Endothelial cell of umbilical vein (primary cell): Measurements from ENCODE around the gene FADS2. TPM values are rescaled to one million over a fixed set of nuclear protein-coding genes. Genes with fewer than 3 reads are reported as not detected.

Experiments
- BruUV-seq: library from RNA; stranded (reverse); fragments of 400-500 nt; replicated peaks from 2 replicates; lab custom pipeline; 2021; lab: Mats Ljungman, UMichigan
- CTCF ChIA-PET: fragments of 300-600, 350-600 bp; sonication (Branson Sonifier 250); formaldehyde crosslinking; loops from one replicate; lab custom pipeline; 2021; ENCODE audit warnings: antibody characterized with exemption, inconsistent platforms; lab: Charles Lee
- POLR2A ChIA-PET: fragments of 300-600, 350-600 bp; sonication (Branson Sonifier 250); formaldehyde crosslinking; loops from one replicate; lab custom pipeline; 2021; ENCODE audit warnings: antibody characterized with exemption, inconsistent platforms; lab: Charles Lee
- DNase-seq: peaks from one replicate; pipeline ENCODE4 v3.0.0-alpha.2; 2011; ENCODE audit warnings: low read depth, low spot score
- FAIRE-seq: peaks from 2 replicates; lab custom pipeline; 2011; peaks lifted over from hg19 to GRCh38; lab: Jason Lieb, UNC
- H2AFZ ChIP-seq: 2 replicates; pipeline ENCODE4 v1.6.0; 2012; ENCODE audit warnings: low read depth, low read length, control low read depth, inconsistent platforms
- H3K27ac ChIP-seq: 2 replicates; pipeline ENCODE4 v1.5.1; 2011; ENCODE audit warnings: low read depth, mild to moderate bottlenecking, control low read depth, low read length, moderate library complexity; ENCODE audit not compliant: insufficient read depth
- H3K27me3 ChIP-seq, 2 experiments: 2 replicates each; pipeline versions ENCODE4 v1.6.0 to v1.6.1; 2011; ENCODE audit warnings: low read length in 2 of 2, mixed read lengths in 1 of 2; ENCODE audit not compliant: control insufficient read depth in 2 of 2, insufficient read depth in 2 of 2
- H3K36me3 ChIP-seq, 2 experiments: 2 replicates in 1 of 2; 3 replicates in 1 of 2; pipeline ENCODE4 v1.5.1; 2011; ENCODE audit warnings: low read length in 2 of 2, mild to moderate bottlenecking in 1 of 2, moderate library complexity in 1 of 2; ENCODE audit not compliant: control insufficient read depth in 2 of 2, insufficient read depth in 2 of 2; ENCODE audit errors: extremely low read depth in 1 of 2
- H3K4me1 ChIP-seq: 3 replicates; pipeline ENCODE4 v1.5.1; 2011; ENCODE audit warnings: mild to moderate bottlenecking, low read length; ENCODE audit not compliant: control insufficient read depth, insufficient read depth; ENCODE audit errors: extremely low read depth
- H3K4me2 ChIP-seq: 2 replicates; pipeline ENCODE4 v1.6.1; 2011; ENCODE audit warnings: low read length, control low read depth, mixed read lengths; ENCODE audit not compliant: insufficient read depth
- H3K4me3 ChIP-seq, 3 experiments: fragments of 200-600 bp in 1 of 3; sonication (generic), shearing (Covaris generic) in 1 of 3; replicated peaks in 1 of 3; 2 replicates each; pipeline ENCODE4 v1.5.1; 2011 to 2016; ENCODE audit warnings: control low read depth in 3 of 3, low read length in 3 of 3, mild to moderate bottlenecking in 2 of 3, inconsistent platforms in 1 of 3, low read depth in 1 of 3, moderate library complexity in 1 of 3; ENCODE audit not compliant: insufficient read depth in 1 of 3
- H3K79me2 ChIP-seq: 2 replicates; pipeline ENCODE4 v1.6.0; 2012; ENCODE audit warnings: low read length, inconsistent platforms; ENCODE audit not compliant: control insufficient read depth, insufficient read depth
- H3K9ac ChIP-seq: replicated peaks from 2 replicates; pipeline ENCODE3; 2011; ENCODE audit warnings: low read length, control low read depth; ENCODE audit not compliant: insufficient read depth; ENCODE audit errors: extremely low read depth
- H3K9me1 ChIP-seq: replicated peaks from 3 replicates; pipeline ENCODE4 v1.6.0; 2011; ENCODE audit warnings: mild to moderate bottlenecking, low read length; ENCODE audit not compliant: control insufficient read depth, insufficient read depth; ENCODE audit errors: extremely low read depth
- H3K9me3 ChIP-seq: replicated peaks from 2 replicates; pipeline ENCODE4 v1.5.1; 2012; ENCODE audit warnings: low read length, inconsistent platforms; ENCODE audit not compliant: control insufficient read depth, insufficient read depth
- H4K20me1 ChIP-seq: replicated peaks from 2 replicates; pipeline ENCODE3; 2011; ENCODE audit warnings: mild to moderate bottlenecking, low read length; ENCODE audit not compliant: control insufficient read depth, insufficient read depth; ENCODE audit errors: extremely low read depth
- MAX ChIP-seq: IDR thresholded peaks from 2 replicates; pipeline ENCODE4 v1.6.1; 2011; ENCODE audit not compliant: insufficient read depth, insufficient read length
- MYC ChIP-seq: IDR thresholded peaks from one replicate; pipeline ENCODE4 v1.6.1; 2011; ENCODE audit warnings: mild to moderate bottlenecking, low read depth, low read length
- POLR2A ChIP-seq: IDR thresholded peaks from 2 replicates; pipeline ENCODE4 v1.6.1; 2012; ENCODE audit warnings: low read depth, mild to moderate bottlenecking, control low read depth, low read length
- dilution Hi-C: fragments of 300-500 bp; cut with MboI; formaldehyde crosslinking; loops from one replicate; pipeline ENCODE4 v1.15.0; 2019; ENCODE audit warnings: low sequenced_read_pairs; ENCODE audit not compliant: extremely low pct_ligation_motif_present
- intact Hi-C: fragments of 100-400 bp; cut with micrococcal nuclease; formaldehyde crosslinking; loops from one replicate; pipeline ENCODE4 v1.10.0; 2022
- polyA plus RNA-seq, 4 experiments: library from polyadenylated mRNA; depleted of rRNA in 3 of 4; stranded (reverse) in 3 of 4; unstranded in 1 of 4; fragments of >200 nt; gene quantifications; 2 replicates each; pipeline versions ENCODE4 v1.2.1 to v1.2.3, GENCODE V29; 2011 to 2012; ENCODE audit warnings: missing spikeins in 1 of 4
- total RNA-seq: library from RNA; stranded (reverse); gene quantifications from 2 replicates; pipeline ENCODE4 v1.2.3, GENCODE V29; 2021

FADS2 gene
- total and polyA plus RNA-seq, 2 donors (not counting 3 experiments of a cell fraction or from before 2014, with no cell fraction given), result 668 to 898 TPM

- no peaks in the 10 kb centered on the region for H3K9me3 ChIP-seq
- H3K27ac ChIP-seq, result no peak overlapping the region
- no TSS peak for BruUV-seq
- intact Hi-C loops, result no loop called here
- dilution Hi-C loops, result no loop called here
- no peaks in the 10 kb centered on the region for H3K9me1 ChIP-seq
- no peak overlapping the region for H3K4me2 ChIP-seq
- H3K36me3 ChIP-seq, result no peaks in the 10 kb centered on the region
- CTCF ChIA-PET, result interaction anchor here (1.2 to 16.0 kb wide), 7 partner anchors 16 to 205 kb away, joined by 3 to 416 read pairs (median 127); no protein-coding TSS in a partner anchor
- no peak for TF ChIP-seq MYC
- no peak for TF ChIP-seq POLR2A
- TF ChIP-seq MAX, result no peak
- H3K9ac ChIP-seq, result no peak overlapping the region
- DNase-seq, result no peak
- FAIRE-seq, result no peak
- no peaks in the 10 kb centered on the region for H3K79me2 ChIP-seq
- H3K4me1 ChIP-seq, result no peaks in the 10 kb centered on the region
- no peaks in the 10 kb centered on the region for H3K27me3 ChIP-seq
- POLR2A ChIA-PET, result no interaction called here
- no peak overlapping the region for H2AFZ ChIP-seq
- H4K20me1 ChIP-seq, result no peaks in the 10 kb centered on the region
- H3K4me3 ChIP-seq, result no peak overlapping the region
Measured at GRCh38 chr11:61903845-61904244, 75.7 kb downstream of the FADS2 start.

GRCh38 chr11:61904539-61905048, 76.5 kb downstream of the FADS2 start:
- POLR2A ChIA-PET, result no interaction called here
- no peaks in the 10 kb centered on the region for H3K9me1 ChIP-seq
- no peak for FAIRE-seq
- BruUV-seq, result no TSS peak
- H2AFZ ChIP-seq, result no peak overlapping the region
- no peak overlapping the region for H3K9ac ChIP-seq
- no peaks in the 10 kb centered on the region for H3K79me2 ChIP-seq
- CTCF ChIA-PET, result interaction anchor here (0.8 to 16.0 kb wide), 4 partner anchors 15 to 204 kb away, joined by 3 to 416 read pairs (median 10); no protein-coding TSS in a partner anchor
- no peak overlapping the region for H3K4me3 ChIP-seq
- no peaks in the 10 kb centered on the region for H3K4me1 ChIP-seq
- intact Hi-C loops, result no loop called here
- no peaks in the 10 kb centered on the region for H3K36me3 ChIP-seq
- dilution Hi-C loops, result no loop called here
- no peak for TF ChIP-seq MAX
- H4K20me1 ChIP-seq, result no peaks in the 10 kb centered on the region
- peak; percentile 21 for DNase-seq
- H3K9me3 ChIP-seq, result no peaks in the 10 kb centered on the region
- no peak overlapping the region for H3K4me2 ChIP-seq
- H3K27ac ChIP-seq, result no peak overlapping the region
- H3K27me3 ChIP-seq, result no peaks in the 10 kb centered on the region
